ENCODE measurements around the gene SSUH2.

GRCh38 chr3:8668216-8668615 is 23.6 kb upstream of the SSUH2 start:
- no peak for TF ChIP-seq POLR2AphosphoS5 (IDR thresholded peaks at IDR 0.05)
- TF ChIP-seq CTCF (IDR thresholded peaks at IDR 0.05): no peak
- no peak for TF ChIP-seq POLR2A (IDR thresholded peaks at IDR 0.05)
- TF ChIP-seq EP300 (IDR thresholded peaks at IDR 0.05): no peak

All from suprapubic skin (tissue), 4 donors.